Muscle of leg (tissue), 11 donors: ENCODE measurements around the gene PER3. TPM values are rescaled to one million over a fixed set of nuclear protein-coding genes. Genes with fewer than 3 reads are reported as not detected.

Experiments used
- DNase-seq: peaks from one replicate; pipeline ENCODE4 v3.0.0; 2013
- H3K27ac ChIP-seq: one replicate; pipeline ENCODE4 v1.5.1; 2013; ENCODE audit warnings: mild to moderate bottlenecking, low read length, control low read depth
- H3K27me3 ChIP-seq: one replicate; pipeline ENCODE4 v1.6.1; 2013; ENCODE audit warnings: low read length; ENCODE audit not compliant: control insufficient read depth, insufficient read depth
- H3K36me3 ChIP-seq: one replicate; pipeline ENCODE4 v1.6.1; 2013; ENCODE audit warnings: low read length; ENCODE audit not compliant: control insufficient read depth, insufficient read depth
- H3K4me1 ChIP-seq: one replicate; pipeline ENCODE4 v1.6.1; 2013; ENCODE audit warnings: low read length; ENCODE audit not compliant: control insufficient read depth, insufficient read depth
- H3K4me3 ChIP-seq: one replicate; pipeline ENCODE4 v1.5.1; 2013; ENCODE audit warnings: low read length, control low read depth
- H3K9me3 ChIP-seq: replicated peaks from 2 replicates; pipeline ENCODE4 v1.6.1; 2013; ENCODE audit warnings: low read depth, low read length; ENCODE audit not compliant: control insufficient read depth
- WGBS: methylation state at CpG from one replicate; pipeline ENCODE4 v1.1.5; 2013; ENCODE audit warnings: missing lambda C conversion rate; ENCODE audit not compliant: insufficient coverage; 5-methylcytosine and 5-hydroxymethylcytosine counted together
- polyA plus RNA-seq, 8 donors: library from polyadenylated mRNA; unstranded; fragments of 120-200 nt; gene quantifications; one replicate each; pipeline versions ENCODE4 v1.2.1 to v1.2.3, GENCODE V29; 2013; ENCODE audit warnings: inconsistent platforms in 1 of 8, low replicate concordance in 1 of 8; ENCODE audit not compliant: insufficient read length in 8 of 8, insufficient read depth in 1 of 8
- total RNA-seq: library from RNA; stranded (reverse); fragments of 120-200 nt; gene quantifications from one replicate; pipeline ENCODE4 v1.2.4, GENCODE V29; 2013

PER3 gene
- total and polyA plus RNA-seq, 9 donors: 3.5 to 8.8 (median 5.7) TPM

DNA sequence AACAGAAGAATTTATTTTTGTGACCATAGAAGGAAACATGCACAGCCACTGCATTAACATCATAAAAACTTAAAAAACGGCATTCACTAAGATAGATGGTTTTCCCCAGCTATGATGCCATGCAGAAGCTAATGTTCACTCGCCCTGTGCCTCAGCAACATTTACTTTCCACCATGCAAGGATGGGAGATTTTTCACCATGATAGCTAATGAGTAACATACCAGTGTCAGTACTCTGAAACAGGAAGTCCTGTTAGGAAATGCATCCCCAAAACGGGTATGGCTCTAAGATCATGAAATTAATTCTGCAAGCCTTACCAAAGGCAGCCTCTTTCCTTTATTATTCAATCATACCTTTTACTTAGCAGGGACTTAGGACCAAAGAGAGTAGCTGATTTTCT is 30.4 kb upstream of the PER3 start:
- Histone ChIP-seq H3K4me1 (peaks cover 3% of the 10 kb centered on the region), H3K36me3 (peaks cover 3% of the 10 kb centered on the region), H3K27ac (no peak overlapping the region), H3K27me3 (no peaks in the 10 kb centered on the region), H3K4me3 (no peak overlapping the region), H3K9me3 (no peaks in the 10 kb centered on the region)
- no CpG with 5 or more reads among the region's 3 CpGs for WGBS
- no peak for DNase-seq

DNA sequence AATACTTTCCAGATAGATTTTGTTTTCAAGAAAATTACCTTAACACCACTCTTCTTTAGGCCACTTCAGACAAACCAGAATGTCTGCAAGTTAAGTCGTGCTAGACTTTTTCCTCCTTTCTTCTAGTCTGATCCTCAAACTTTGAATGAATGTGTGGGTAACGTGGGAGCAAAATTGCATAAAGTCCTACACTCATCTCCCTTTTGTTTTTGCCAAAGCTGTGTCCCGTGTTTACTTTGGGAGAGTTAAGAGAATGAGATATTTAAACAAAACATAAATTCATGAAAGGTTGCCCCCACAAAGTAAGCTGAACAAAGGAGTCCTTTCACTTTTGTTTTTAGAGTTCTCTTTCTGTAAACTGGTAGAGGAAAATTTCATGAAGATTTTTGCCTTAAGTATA is 29.9 kb upstream of the PER3 start:
- Histone ChIP-seq H3K4me3 (no peak overlapping the region), H3K36me3 (peaks cover 3% of the 10 kb centered on the region), H3K9me3 (no peaks in the 10 kb centered on the region), H3K27me3 (no peaks in the 10 kb centered on the region), H3K27ac (no peak overlapping the region), H3K4me1 (peaks cover 3% of the 10 kb centered on the region)
- DNase-seq: no peak
- WGBS: no CpG with 5 or more reads among the region's 3 CpGs

GRCh38 chr1:7755448-7755847 is 28.6 kb upstream of the PER3 start:
- no peak overlapping the region for H3K27ac ChIP-seq
- no peak for DNase-seq
- no peaks in the 10 kb centered on the region for H3K9me3 ChIP-seq
- H3K27me3 ChIP-seq: no peaks in the 10 kb centered on the region
- H3K4me1 ChIP-seq: peaks cover 3% of the 10 kb centered on the region
- peaks cover 3% of the 10 kb centered on the region for H3K36me3 ChIP-seq
- WGBS: no CpG with 5 or more reads among the region's 1 CpG
- no peak overlapping the region for H3K4me3 ChIP-seq

DNA sequence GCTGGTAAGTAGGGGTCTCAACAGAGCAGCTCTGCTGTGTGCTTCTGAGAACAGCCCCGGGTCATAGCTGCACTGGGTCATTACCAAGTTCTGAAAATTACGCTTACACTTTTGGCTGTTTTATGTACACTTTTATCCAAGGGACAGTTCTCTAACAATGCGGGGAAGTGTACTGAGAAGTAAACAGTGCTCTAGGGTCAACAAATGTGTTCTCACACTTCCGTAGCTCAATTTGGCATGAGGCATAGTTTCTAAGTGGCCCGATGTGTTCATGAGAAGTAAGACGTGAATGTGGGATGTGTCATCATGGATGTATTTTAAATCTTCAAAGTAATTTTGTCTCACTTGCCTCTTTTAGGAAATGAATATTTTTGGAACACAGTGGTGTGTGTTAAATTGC is 23.8 kb upstream of the PER3 start:
- Histone ChIP-seq H3K27ac (no peak overlapping the region), H3K4me3 (no peak overlapping the region), H3K9me3 (no peaks in the 10 kb centered on the region), H3K27me3 (no peaks in the 10 kb centered on the region), H3K4me1 (no peaks in the 10 kb centered on the region), H3K36me3 (no peaks in the 10 kb centered on the region)
- no peak for DNase-seq
- 100% methylated on average over 3 of the region's 6 CpGs for WGBS

DNA sequence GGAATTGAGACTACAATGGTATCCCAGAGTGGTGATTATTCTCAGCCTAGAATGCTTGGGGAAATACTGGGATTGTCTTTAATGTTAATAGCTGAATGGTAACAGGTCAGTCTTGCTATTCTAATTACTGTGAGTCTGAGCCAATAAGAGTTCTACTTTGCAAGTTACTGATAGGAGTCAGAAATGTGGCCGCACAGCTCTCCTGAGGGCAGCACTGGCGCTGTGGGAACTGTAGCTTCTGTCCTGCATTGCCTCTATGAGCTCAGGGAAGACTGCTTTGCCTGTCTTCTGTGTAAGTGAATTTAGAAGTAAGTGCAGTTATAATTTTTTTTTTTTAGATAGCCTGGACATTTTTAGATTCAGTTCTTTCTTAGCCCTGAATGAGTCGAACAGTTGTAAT is 23.0 kb upstream of the PER3 start:
- no peaks in the 10 kb centered on the region for H3K4me1 ChIP-seq
- H3K9me3 ChIP-seq: no peaks in the 10 kb centered on the region
- no peak overlapping the region for H3K4me3 ChIP-seq
- DNase-seq: no peak
- no peak overlapping the region for H3K27ac ChIP-seq
- H3K27me3 ChIP-seq: no peaks in the 10 kb centered on the region
- H3K36me3 ChIP-seq: no peaks in the 10 kb centered on the region
- 79% methylated on average over 2 of the region's 3 CpGs for WGBS

DNA sequence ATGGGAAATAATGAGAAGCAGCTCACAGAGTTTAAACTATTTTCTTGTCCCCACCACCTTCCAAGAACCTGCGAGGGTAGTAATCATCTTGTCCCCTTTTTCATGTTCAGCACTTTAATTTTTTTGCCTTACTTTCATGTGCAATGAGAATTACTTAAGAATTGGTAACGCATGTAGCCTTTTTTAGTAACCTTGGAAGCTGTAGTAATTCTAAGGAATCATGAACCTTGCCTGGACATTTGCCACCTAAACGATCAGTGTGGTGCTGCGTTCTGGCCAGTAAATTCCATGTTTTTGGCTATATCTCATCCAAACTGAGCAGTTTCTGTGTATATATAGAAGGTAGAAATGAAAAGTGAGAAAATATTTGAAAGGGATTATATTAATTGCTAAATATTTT is 16.9 kb upstream of the PER3 start:
- H3K27ac ChIP-seq: no peak overlapping the region
- H3K4me1 ChIP-seq: peaks cover 9% of the 10 kb centered on the region
- DNase-seq: no peak
- H3K27me3 ChIP-seq: no peaks in the 10 kb centered on the region
- H3K9me3 ChIP-seq: no peaks in the 10 kb centered on the region
- H3K4me3 ChIP-seq: no peak overlapping the region
- H3K36me3 ChIP-seq: no peaks in the 10 kb centered on the region
- WGBS: no CpG with 5 or more reads among the region's 4 CpGs

DNA sequence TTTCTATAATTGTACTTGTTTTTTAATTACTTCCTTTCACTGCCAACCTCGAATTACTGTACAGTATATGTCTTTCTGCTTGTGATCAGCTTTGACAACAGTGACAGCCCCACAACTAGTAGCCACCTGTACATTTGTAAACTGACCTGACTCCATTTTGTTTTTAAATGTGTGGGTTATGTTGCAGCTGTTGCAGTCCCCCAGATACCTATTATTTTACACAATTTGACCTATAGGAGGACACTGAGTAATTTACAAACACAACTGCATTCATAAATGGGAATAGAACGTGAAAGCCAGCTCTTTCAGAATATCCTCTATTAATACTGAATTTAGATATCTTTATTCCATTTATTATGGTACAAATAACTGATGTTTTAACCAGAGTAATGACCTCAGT is 15.5 kb upstream of the PER3 start:
- H3K27me3 ChIP-seq: no peaks in the 10 kb centered on the region
- no peaks in the 10 kb centered on the region for H3K9me3 ChIP-seq
- peaks cover 11% of the 10 kb centered on the region for H3K4me1 ChIP-seq
- H3K27ac ChIP-seq: no peak overlapping the region
- no peak overlapping the region for H3K4me3 ChIP-seq
- WGBS: no CpG with 5 or more reads among the region's 2 CpGs
- no peak for DNase-seq
- H3K36me3 ChIP-seq: no peaks in the 10 kb centered on the region

GRCh38 chr1:7769673-7770412 is 14.2 kb upstream of the PER3 start:
- H3K4me3 ChIP-seq: no peak overlapping the region
- no peaks in the 10 kb centered on the region for H3K27me3 ChIP-seq
- no peaks in the 10 kb centered on the region for H3K9me3 ChIP-seq
- peaks cover 4% of the 10 kb centered on the region for H3K36me3 ChIP-seq
- H3K4me1 ChIP-seq: peaks cover 11% of the 10 kb centered on the region
- no peak for DNase-seq
- H3K27ac ChIP-seq: no peak overlapping the region
- 87% methylated on average over 9 of the region's 12 CpGs for WGBS

GRCh38 chr1:7770669-7770996 is 13.5 kb upstream of the PER3 start:
- Histone ChIP-seq H3K27ac (peak overlapping the region; percentile 83), H3K4me1 (peaks cover 11% of the 10 kb centered on the region), H3K4me3 (peak overlapping the region; percentile 88), H3K27me3 (no peaks in the 10 kb centered on the region), H3K9me3 (no peaks in the 10 kb centered on the region), H3K36me3 (peaks cover 4% of the 10 kb centered on the region)
- DNase-seq: no peak
- 11% methylated on average over 4 of the region's 6 CpGs for WGBS

DNA sequence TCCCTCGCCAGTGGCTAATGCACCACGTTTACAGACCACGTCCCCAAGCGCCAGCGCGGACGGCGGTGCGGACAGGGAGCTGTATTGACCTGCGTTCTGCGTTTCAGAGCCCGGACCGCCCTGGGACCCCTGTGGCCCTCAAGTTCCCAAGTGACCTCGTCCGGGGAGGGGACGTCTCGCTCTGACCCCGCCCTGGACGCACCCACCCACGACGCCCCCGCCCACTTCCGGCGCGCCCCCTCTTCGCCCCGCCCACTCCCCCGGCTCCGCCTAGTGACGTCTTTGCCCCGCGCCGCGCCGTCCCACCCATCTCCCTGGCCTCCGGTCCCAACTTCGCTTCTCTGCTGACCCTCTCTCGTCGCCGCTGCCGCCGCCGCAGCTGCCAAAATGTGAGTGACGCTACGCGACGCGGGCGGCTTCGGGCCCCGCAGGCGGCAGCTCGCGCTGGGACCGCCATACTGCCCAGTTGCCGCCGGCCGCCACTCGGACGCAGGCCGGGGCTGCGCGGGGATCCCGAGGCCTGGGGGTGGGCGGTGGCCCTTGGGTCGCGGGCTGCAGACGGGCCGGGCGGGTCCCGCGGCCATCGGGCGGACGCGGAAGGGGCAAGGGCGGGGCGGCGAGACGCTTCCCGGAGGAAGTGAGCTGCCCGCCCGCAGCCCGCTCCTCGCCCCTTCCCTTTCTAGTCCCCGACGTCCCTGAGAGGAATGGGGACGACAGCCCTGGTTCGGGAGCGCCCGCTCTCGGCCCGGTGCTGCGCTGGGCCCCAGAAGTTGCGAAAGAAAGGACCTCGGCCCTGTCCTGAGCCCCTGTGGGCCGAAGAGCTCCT is 12.9 kb upstream of the PER3 start, which contains the start of gene VAMP3:
VAMP3 (plus strand) TSS at position 300 of the 826 bp plus-strand sequence; CDS start at position 388, 88 bp downstream.
- peak within 1 kb of the TSS; percentile 87 for H3K27ac ChIP-seq
- H3K36me3 ChIP-seq: peaks cover 4% of the 10 kb centered on the region
- H3K4me3 ChIP-seq: peak within 1 kb of the TSS; percentile 88
- peaks cover 11% of the 10 kb centered on the region for H3K4me1 ChIP-seq
- peak; percentile 88 for DNase-seq
- H3K9me3 ChIP-seq: no peaks in the 10 kb centered on the region
- no peaks in the 10 kb centered on the region for H3K27me3 ChIP-seq
- WGBS: 0% methylated on average over 95 of the region's 97 CpGs
